ENCODE measurements around the gene ASPN.

DNA sequence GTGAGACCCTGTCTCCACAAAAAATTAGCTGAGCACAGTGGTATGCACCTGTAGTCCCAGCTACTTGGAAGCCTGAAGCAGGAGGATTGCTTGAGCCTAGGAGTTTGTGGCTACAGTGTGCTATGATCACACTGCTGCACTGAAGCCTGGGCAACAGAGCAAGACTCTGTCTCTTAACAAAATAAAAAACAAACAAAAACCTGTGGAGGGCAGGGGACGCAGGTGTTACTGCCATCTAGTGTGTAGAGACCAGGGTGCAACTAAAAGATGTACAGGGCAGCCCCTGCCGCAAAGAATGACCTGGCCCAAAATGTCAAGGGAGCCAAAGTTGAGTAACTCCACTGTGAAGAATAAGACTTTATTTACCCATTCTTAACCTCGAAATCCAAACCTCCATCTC lies 27.1 kb downstream of the ASPN start:
- TF ChIP-seq EZH2 (IDR thresholded peaks at IDR 0.05; ENCODE audit: insufficient read depth, poor library complexity, severe bottlenecking) (no peak), EZH2phosphoT487 (IDR thresholded peaks at IDR 0.05; ENCODE audit: insufficient read depth, low read depth) (no peak)

All from GM23248 (cell line).